ENCODE measurements around the gene PCOLCE2. TPM values are rescaled to one million over a fixed set of nuclear protein-coding genes. Genes with fewer than 3 reads are reported as not detected.
A peak's percentile ranks its signal among the peaks of the same experiment; 100 is the strongest.
"Not testable (repeated sequence)": the region's sequence is repeated elsewhere in the genome, so short reads cannot be mapped to it uniquely, and the experiment has no call there.

The PCOLCE2 gene
- polyA plus RNA-seq, 1 donor = 1.6 TPM

GRCh38 chr3:142888099-142888480 is 793 bp downstream of the PCOLCE2 start:
- Histone ChIP-seq H3K9me3 (ENCODE audit: control insufficient read depth, low read depth, low read length) (peaks cover 3% of the 10 kb centered on the region), H3K27ac (ENCODE audit: low read length) (no peak overlapping the region)
- WGBS (ENCODE audit: insufficient coverage, low lambda C conversion rate) = 0% methylated on average over 1 of the region's 14 CpGs

DNA sequence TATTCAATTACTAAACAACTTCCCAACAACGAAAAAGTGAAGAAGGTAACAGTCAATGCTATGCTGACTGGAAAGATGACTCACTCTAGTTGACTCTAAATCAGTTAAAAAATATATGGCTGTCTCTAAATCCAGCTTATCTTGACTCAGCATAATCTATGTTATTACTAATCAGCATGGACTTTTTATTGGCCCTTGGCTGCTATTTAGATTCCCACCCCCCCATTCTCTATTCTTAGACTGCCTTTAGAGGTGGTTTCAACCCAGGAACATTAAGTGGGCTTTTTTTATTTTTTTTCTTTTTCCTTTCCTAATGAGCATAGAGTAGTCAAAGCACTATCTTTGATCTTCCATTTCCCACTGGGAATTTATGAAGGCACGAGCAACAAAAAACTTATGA is 1.9 kb downstream of the PCOLCE2 start:
- Histone ChIP-seq H3K36me3 (ENCODE audit: control insufficient read depth, insufficient read depth, low read length) (no peaks in the 10 kb centered on the region), H3K9me3 (ENCODE audit: control insufficient read depth, low read depth, low read length) (peaks cover 3% of the 10 kb centered on the region), H3K4me1 (ENCODE audit: control insufficient read depth, insufficient read depth, low read length) (peaks cover 6% of the 10 kb centered on the region), H3K27me3 (ENCODE audit: control insufficient read depth, insufficient read depth, low read length) (peaks cover 58% of the 10 kb centered on the region), H3K27ac (ENCODE audit: low read length) (no peak overlapping the region), H3K4me3 (ENCODE audit: low read length) (no peak overlapping the region)
- DNase-seq = peak in 1 of 2 donors; percentile 9
- 60% methylated on average over 1 of the region's 2 CpGs for WGBS (ENCODE audit: insufficient coverage, low lambda C conversion rate)

More at GRCh38 chr3:142888099-142888480, 793 bp downstream of the PCOLCE2 start:
- H3K27me3 ChIP-seq (ENCODE audit: control insufficient read depth, insufficient read depth, low read length) = peaks cover 64% of the 10 kb centered on the region
- H3K4me3 ChIP-seq (ENCODE audit: low read length) = peak overlapping the region; percentile 42
- peak in 1 of 2 donors; percentile 28 for DNase-seq
- no peaks in the 10 kb centered on the region for H3K36me3 ChIP-seq (ENCODE audit: control insufficient read depth, insufficient read depth, low read length)
- peaks cover 6% of the 10 kb centered on the region for H3K4me1 ChIP-seq (ENCODE audit: control insufficient read depth, insufficient read depth, low read length)

DNA sequence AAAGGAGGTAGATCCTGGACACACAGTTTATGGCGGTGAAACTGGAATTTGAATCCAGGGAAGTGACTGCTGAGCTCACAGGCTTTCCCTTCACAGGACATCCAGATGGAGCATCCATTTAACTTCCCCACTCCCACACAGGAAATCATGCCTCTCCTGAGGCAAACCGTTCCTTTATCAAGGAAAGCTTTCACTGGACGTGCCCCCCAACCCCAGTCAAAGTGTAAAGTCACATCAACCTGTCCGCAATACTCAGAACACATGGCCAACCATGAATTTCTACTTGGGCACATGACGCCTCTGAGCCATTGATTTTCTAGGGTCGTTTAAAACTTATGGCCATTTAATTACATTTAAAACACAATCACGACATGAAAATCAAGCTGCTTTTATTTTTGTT is 2.9 kb downstream of the PCOLCE2 start:
- WGBS (ENCODE audit: insufficient coverage, low lambda C conversion rate) = 74% methylated on average over 3 of the region's 7 CpGs

DNA sequence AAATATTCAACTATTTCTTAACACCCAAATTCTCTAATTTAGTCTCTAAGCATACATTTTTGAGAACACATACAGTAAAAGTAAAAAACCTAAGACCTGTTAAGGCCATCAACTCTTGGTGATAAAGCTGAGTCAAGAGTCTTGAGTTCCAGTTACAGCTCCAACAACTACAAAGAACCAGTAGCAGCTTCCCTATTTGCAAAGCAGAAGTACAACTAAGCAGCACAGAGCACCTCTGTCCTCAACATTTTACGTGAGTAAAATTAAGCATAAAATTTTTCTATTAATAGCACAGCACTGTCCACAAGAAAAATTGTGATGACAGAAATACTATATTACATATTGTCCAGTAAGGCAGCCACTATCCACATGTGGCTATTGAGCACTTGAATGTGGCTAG is 4.4 kb downstream of the PCOLCE2 start:
- no peak for DNase-seq
- H3K4me3 ChIP-seq (ENCODE audit: low read length) = no peak overlapping the region
- peaks cover 38% of the 10 kb centered on the region for H3K27me3 ChIP-seq (ENCODE audit: control insufficient read depth, insufficient read depth, low read length)
- peaks cover 3% of the 10 kb centered on the region for H3K9me3 ChIP-seq (ENCODE audit: control insufficient read depth, low read depth, low read length)
- peaks cover 6% of the 10 kb centered on the region for H3K4me1 ChIP-seq (ENCODE audit: control insufficient read depth, insufficient read depth, low read length)
- H3K36me3 ChIP-seq (ENCODE audit: control insufficient read depth, insufficient read depth, low read length) = no peaks in the 10 kb centered on the region
- no peak overlapping the region for H3K27ac ChIP-seq (ENCODE audit: low read length)
- 83% methylated on average over 1 of the region's 1 CpG for WGBS (ENCODE audit: insufficient coverage, low lambda C conversion rate)

More for the DNA sequence above, 2.9 kb downstream of the PCOLCE2 start:
- Histone ChIP-seq H3K36me3 (ENCODE audit: control insufficient read depth, insufficient read depth, low read length) (no peaks in the 10 kb centered on the region), H3K4me1 (ENCODE audit: control insufficient read depth, insufficient read depth, low read length) (peaks cover 6% of the 10 kb centered on the region), H3K9me3 (ENCODE audit: control insufficient read depth, low read depth, low read length) (peaks cover 3% of the 10 kb centered on the region), H3K27me3 (ENCODE audit: control insufficient read depth, insufficient read depth, low read length) (peaks cover 49% of the 10 kb centered on the region), H3K27ac (ENCODE audit: low read length) (no peak overlapping the region), H3K4me3 (ENCODE audit: low read length) (no peak overlapping the region)
- no peak for DNase-seq

GRCh38 chr3:142883534-142883933 is 5.3 kb downstream of the PCOLCE2 start:
- 83% methylated on average over 2 of the region's 8 CpGs for WGBS (ENCODE audit: insufficient coverage, low lambda C conversion rate)
- H3K36me3 ChIP-seq (ENCODE audit: control insufficient read depth, insufficient read depth, low read length); H3K27ac ChIP-seq (ENCODE audit: low read length); H3K4me3 ChIP-seq (ENCODE audit: low read length); H3K9me3 ChIP-seq (ENCODE audit: control insufficient read depth, low read depth, low read length); H3K4me1 ChIP-seq (ENCODE audit: control insufficient read depth, insufficient read depth, low read length); DNase-seq: not testable (repeated sequence)
- peaks cover 29% of the 10 kb centered on the region for H3K27me3 ChIP-seq (ENCODE audit: control insufficient read depth, insufficient read depth, low read length)

- Histone ChIP-seq H3K27ac (ENCODE audit: low read length) (no peak overlapping the region), H3K4me3 (ENCODE audit: low read length) (no peak overlapping the region), H3K9me3 (ENCODE audit: control insufficient read depth, low read depth, low read length) (no peaks in the 10 kb centered on the region), H3K27me3 (ENCODE audit: control insufficient read depth, insufficient read depth, low read length) (peaks cover 23% of the 10 kb centered on the region), H3K36me3 (ENCODE audit: control insufficient read depth, insufficient read depth, low read length) (no peaks in the 10 kb centered on the region), H3K4me1 (ENCODE audit: control insufficient read depth, insufficient read depth, low read length) (no peaks in the 10 kb centered on the region)
- no peak for DNase-seq
- WGBS (ENCODE audit: insufficient coverage, low lambda C conversion rate) = 83% methylated on average over 2 of the region's 6 CpGs
These were observed 7.2 kb downstream of the PCOLCE2 start for GRCh38 chr3:142881445-142882224.

- Histone ChIP-seq H3K4me1 (ENCODE audit: control insufficient read depth, insufficient read depth, low read length) (no peaks in the 10 kb centered on the region), H3K27ac (ENCODE audit: low read length) (no peak overlapping the region), H3K9me3 (ENCODE audit: control insufficient read depth, low read depth, low read length) (no peaks in the 10 kb centered on the region), H3K27me3 (ENCODE audit: control insufficient read depth, insufficient read depth, low read length) (peaks cover 12% of the 10 kb centered on the region), H3K4me3 (ENCODE audit: low read length) (no peak overlapping the region), H3K36me3 (ENCODE audit: control insufficient read depth, insufficient read depth, low read length) (no peaks in the 10 kb centered on the region)
- DNase-seq = no peak
- WGBS (ENCODE audit: insufficient coverage, low lambda C conversion rate) = 100% methylated on average over 1 of the region's 4 CpGs
These were observed 10.1 kb downstream of the PCOLCE2 start for GRCh38 chr3:142878649-142879300.

- DNase-seq = no peak
- Histone ChIP-seq H3K27ac (ENCODE audit: low read length) (no peak overlapping the region), H3K27me3 (ENCODE audit: control insufficient read depth, insufficient read depth, low read length) (peaks cover 12% of the 10 kb centered on the region), H3K4me1 (ENCODE audit: control insufficient read depth, insufficient read depth, low read length) (no peaks in the 10 kb centered on the region), H3K36me3 (ENCODE audit: control insufficient read depth, insufficient read depth, low read length) (no peaks in the 10 kb centered on the region), H3K4me3 (ENCODE audit: low read length) (no peak overlapping the region), H3K9me3 (ENCODE audit: control insufficient read depth, low read depth, low read length) (no peaks in the 10 kb centered on the region)
- no CpG with 5 or more reads among the region's 1 CpG for WGBS (ENCODE audit: insufficient coverage, low lambda C conversion rate)
These were observed 12.5 kb downstream of the PCOLCE2 start for GRCh38 chr3:142876417-142876816.

DNA sequence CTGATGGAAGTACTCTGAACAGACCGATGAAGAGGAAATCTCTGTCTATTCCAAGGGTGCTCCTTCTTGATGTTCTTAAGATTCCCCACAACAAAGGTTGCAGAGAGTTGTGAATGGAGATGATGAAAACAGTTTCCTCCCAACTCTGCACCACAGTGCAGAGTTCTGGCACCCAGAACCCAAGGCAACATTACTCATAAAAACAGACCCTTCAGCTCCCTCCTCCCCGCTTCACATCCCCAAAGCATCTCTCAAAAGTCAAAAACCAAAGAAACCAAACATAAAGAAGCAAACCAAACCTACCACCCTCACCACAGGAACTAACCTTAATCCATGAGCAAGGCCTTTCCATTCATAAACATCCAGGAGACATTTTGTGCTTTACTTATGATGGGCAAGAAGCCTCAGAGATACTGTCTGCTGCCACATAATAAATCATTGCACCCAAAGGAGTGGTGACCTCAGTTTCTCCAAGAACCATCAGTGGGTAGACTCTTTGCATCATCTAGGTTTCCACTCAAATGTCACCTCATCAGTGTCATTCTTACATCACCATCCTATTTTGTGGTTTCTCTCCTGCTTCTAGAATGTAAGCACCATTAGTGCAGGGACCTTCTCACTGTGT is 13.2 kb downstream of the PCOLCE2 start:
- no peak for DNase-seq
- Histone ChIP-seq H3K36me3 (ENCODE audit: control insufficient read depth, insufficient read depth, low read length) (no peaks in the 10 kb centered on the region), H3K27ac (ENCODE audit: low read length) (no peak overlapping the region), H3K9me3 (ENCODE audit: control insufficient read depth, low read depth, low read length) (no peaks in the 10 kb centered on the region), H3K4me1 (ENCODE audit: control insufficient read depth, insufficient read depth, low read length) (no peaks in the 10 kb centered on the region), H3K4me3 (ENCODE audit: low read length) (no peak overlapping the region), H3K27me3 (ENCODE audit: control insufficient read depth, insufficient read depth, low read length) (peaks cover 12% of the 10 kb centered on the region)
- no CpG with 5 or more reads among the region's 2 CpGs for WGBS (ENCODE audit: insufficient coverage, low lambda C conversion rate)

GRCh38 chr3:142875099-142875498 is 13.8 kb downstream of the PCOLCE2 start:
- Histone ChIP-seq H3K9me3 (ENCODE audit: control insufficient read depth, low read depth, low read length) (no peaks in the 10 kb centered on the region), H3K4me3 (ENCODE audit: low read length) (no peak overlapping the region), H3K27ac (ENCODE audit: low read length) (no peak overlapping the region), H3K4me1 (ENCODE audit: control insufficient read depth, insufficient read depth, low read length) (no peaks in the 10 kb centered on the region), H3K36me3 (ENCODE audit: control insufficient read depth, insufficient read depth, low read length) (no peaks in the 10 kb centered on the region), H3K27me3 (ENCODE audit: control insufficient read depth, insufficient read depth, low read length) (peaks cover 12% of the 10 kb centered on the region)
- no peak for DNase-seq
- WGBS (ENCODE audit: insufficient coverage, low lambda C conversion rate) = 80% methylated on average over 1 of the region's 5 CpGs

All from large intestine (tissue), 3 donors.